ENCODE data around the gene ZNF385C.

DNA sequence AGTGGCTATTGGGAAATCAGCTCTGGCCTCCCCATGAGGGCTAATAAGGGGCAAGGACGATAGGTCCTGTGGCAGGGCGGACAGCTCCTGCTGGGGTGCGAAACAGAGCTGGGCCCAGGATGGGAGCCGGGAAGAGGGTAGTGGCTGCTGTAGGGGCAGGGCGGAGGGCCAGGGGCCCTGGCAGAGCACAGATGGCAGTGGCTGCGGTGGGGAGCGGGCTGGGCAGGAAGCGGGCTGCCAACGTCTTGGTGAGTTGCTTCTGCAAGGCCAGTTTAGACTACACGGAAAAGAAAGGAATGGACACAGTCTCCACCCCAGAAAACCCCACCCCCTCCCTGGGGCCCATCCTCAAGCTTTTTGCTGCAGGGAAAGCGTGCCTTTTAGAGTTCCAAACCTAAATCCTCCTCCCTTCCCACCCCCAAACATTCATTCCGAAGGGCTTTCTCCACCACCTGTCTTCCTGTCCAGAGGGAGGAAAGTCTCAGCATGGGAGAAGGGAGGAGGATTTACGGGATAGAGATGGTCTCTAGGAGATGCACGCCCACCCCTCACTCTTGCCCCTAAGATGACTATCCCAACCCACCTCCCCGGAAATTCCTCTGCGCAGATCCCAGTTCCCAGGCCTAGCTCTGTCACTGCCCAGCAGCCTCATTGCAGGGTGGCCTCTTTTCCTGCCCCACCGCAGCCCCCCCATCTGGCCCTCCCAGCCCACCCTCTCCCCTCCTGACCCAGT is 71.2 kb downstream of the ZNF385C start:
- TF ChIP-seq, protein P1, sequence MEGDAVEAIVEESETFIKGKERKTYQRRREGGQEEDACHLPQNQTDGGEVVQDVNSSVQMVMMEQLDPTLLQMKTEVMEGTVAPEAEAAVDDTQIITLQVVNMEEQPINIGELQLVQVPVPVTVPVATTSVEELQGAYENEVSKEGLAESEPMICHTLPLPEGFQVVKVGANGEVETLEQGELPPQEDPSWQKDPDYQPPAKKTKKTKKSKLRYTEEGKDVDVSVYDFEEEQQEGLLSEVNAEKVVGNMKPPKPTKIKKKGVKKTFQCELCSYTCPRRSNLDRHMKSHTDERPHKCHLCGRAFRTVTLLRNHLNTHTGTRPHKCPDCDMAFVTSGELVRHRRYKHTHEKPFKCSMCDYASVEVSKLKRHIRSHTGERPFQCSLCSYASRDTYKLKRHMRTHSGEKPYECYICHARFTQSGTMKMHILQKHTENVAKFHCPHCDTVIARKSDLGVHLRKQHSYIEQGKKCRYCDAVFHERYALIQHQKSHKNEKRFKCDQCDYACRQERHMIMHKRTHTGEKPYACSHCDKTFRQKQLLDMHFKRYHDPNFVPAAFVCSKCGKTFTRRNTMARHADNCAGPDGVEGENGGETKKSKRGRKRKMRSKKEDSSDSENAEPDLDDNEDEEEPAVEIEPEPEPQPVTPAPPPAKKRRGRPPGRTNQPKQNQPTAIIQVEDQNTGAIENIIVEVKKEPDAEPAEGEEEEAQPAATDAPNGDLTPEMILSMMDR (IDR thresholded peaks at IDR 0.05): no peak
- no peak for TF ChIP-seq EZH2 (IDR thresholded peaks at IDR 0.05; ENCODE audit: borderline replicate concordance, insufficient read depth, low read depth, low read length, poor library complexity, severe bottlenecking)

All from B cell (primary cell).